ENCODE results near the gene GIPC2. TPM values are rescaled to one million over a fixed set of nuclear protein-coding genes. Genes with fewer than 3 reads are reported as not detected.

Gene GIPC2
- polyA plus RNA-seq, 1 experiment: 0.04 TPM

GRCh38 chr1:78086697-78087096 lies 40.9 kb downstream of the GIPC2 start:
- H3K4me3 ChIP-seq (ENCODE audit: low read depth, low read length): no peak overlapping the region
- H3K36me3 ChIP-seq (ENCODE audit: control insufficient read depth, insufficient read depth, low read length): no peaks in the 10 kb centered on the region
- ChIA-PET POLR2A (no interaction called here), CTCF (no interaction called here)
- no peak for TF ChIP-seq CTCF (IDR thresholded peaks at IDR 0.05; ENCODE audit: insufficient read depth, low read depth, low read length)
- no peak for DNase-seq (ENCODE audit: low read depth)
- no peaks in the 10 kb centered on the region for H3K27me3 ChIP-seq (ENCODE audit: control insufficient read depth, insufficient read depth, low read length)

- Histone ChIP-seq H3K27me3 (ENCODE audit: control insufficient read depth, insufficient read depth, low read length) (no peaks in the 10 kb centered on the region), H3K36me3 (ENCODE audit: control insufficient read depth, insufficient read depth, low read length) (no peaks in the 10 kb centered on the region), H3K4me3 (ENCODE audit: low read depth, low read length) (no peak overlapping the region)
- no peak for TF ChIP-seq CTCF (IDR thresholded peaks at IDR 0.05; ENCODE audit: insufficient read depth, low read depth, low read length)
- no peak for DNase-seq (ENCODE audit: low read depth)
- ChIA-PET CTCF (no interaction called here), POLR2A (no interaction called here)
Observed at GRCh38 chr1:78088015-78088414, 42.2 kb downstream of the GIPC2 start.

- no peak overlapping the region for H3K4me3 ChIP-seq (ENCODE audit: low read depth, low read length)
- ChIA-PET CTCF (no interaction called here), POLR2A (no interaction called here)
- no peaks in the 10 kb centered on the region for H3K27me3 ChIP-seq (ENCODE audit: control insufficient read depth, insufficient read depth, low read length)
- TF ChIP-seq CTCF (IDR thresholded peaks at IDR 0.05; ENCODE audit: insufficient read depth, low read depth, low read length): no peak
- no peak for DNase-seq (ENCODE audit: low read depth)
- no peaks in the 10 kb centered on the region for H3K36me3 ChIP-seq (ENCODE audit: control insufficient read depth, insufficient read depth, low read length)
Observed at GRCh38 chr1:78088486-78088885, 42.7 kb downstream of the GIPC2 start.

GRCh38 chr1:78089010-78089409 lies 43.2 kb downstream of the GIPC2 start:
- no peak for DNase-seq (ENCODE audit: low read depth)
- no peaks in the 10 kb centered on the region for H3K36me3 ChIP-seq (ENCODE audit: control insufficient read depth, insufficient read depth, low read length)
- ChIA-PET CTCF (no interaction called here), POLR2A (no interaction called here)
- no peak for TF ChIP-seq CTCF (IDR thresholded peaks at IDR 0.05; ENCODE audit: insufficient read depth, low read depth, low read length)
- no peaks in the 10 kb centered on the region for H3K27me3 ChIP-seq (ENCODE audit: control insufficient read depth, insufficient read depth, low read length)
- H3K4me3 ChIP-seq (ENCODE audit: low read depth, low read length): no peak overlapping the region

GRCh38 chr1:78090472-78091133 lies 44.8 kb downstream of the GIPC2 start:
- Histone ChIP-seq H3K36me3 (ENCODE audit: control insufficient read depth, insufficient read depth, low read length) (no peaks in the 10 kb centered on the region), H3K4me3 (ENCODE audit: low read depth, low read length) (no peak overlapping the region), H3K27me3 (ENCODE audit: control insufficient read depth, insufficient read depth, low read length) (no peaks in the 10 kb centered on the region)
- POLR2A ChIA-PET: no interaction called here
- no peak for DNase-seq (ENCODE audit: low read depth)
- TF ChIP-seq CTCF (IDR thresholded peaks at IDR 0.05; ENCODE audit: insufficient read depth, low read depth, low read length): no peak
- CTCF ChIA-PET: no interaction called here
